GM18520 (cell line): ENCODE data around the gene ADARB2.
"Not testable (repeated sequence)": the region's sequence is repeated elsewhere in the genome, so short reads cannot be mapped to it uniquely, and the experiment has no call there.

Experiments used
- ATAC-seq: cut with Tn5 transposase; IDR thresholded peaks from one replicate; pipeline ENCODE4 v1.9.1; 2021; ENCODE audit not compliant: unreplicated experiment

Gene ADARB2

DNA sequence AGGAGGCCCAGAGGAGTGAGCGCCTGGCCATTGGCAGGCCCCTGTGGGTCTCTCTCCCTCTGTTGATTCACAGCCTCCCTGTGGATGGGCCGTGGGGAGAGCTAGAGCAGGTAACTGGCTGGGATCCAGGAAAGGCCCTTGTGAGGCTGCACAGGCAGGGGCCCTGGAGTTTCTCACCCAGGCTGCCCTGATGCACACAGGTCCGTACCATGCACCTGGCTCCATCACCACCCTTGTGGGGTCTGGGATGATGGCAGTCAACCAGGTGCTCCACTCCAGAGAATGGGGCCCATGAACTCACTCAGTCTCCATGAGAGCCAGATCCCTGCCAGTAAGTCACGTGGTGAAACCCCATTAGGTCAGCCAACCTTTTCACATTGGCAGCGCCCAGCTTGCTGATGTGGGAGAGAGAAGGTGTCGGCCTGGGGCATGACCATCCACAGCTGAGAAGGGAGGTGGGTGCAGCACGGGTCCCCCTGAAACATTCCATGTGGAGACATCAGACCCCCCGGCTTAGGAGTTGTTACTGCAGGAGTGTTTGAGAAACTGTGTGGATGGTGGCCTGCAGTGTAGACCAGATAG, 320.8 kb downstream of the ADARB2 start:
- ATAC-seq, result no peak

DNA sequence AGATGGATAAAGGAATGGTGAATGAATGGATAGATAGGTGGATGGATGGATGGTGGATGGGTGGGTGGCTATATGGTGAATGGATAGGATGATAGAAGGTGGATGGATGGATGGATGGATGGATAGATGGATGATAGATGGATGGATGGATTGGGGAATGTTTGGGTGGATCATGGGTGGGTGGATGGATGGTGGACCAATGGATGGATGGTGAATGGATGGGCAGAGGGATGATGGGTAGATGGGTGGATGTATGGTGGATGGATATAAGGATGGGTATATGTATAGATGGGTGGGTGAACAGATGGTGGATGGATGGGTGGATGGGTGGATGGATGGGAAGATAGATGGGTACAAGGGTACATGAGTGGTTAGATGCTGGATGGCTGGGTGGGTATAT, 322.4 kb downstream of the ADARB2 start:
- ATAC-seq, result no peak

DNA sequence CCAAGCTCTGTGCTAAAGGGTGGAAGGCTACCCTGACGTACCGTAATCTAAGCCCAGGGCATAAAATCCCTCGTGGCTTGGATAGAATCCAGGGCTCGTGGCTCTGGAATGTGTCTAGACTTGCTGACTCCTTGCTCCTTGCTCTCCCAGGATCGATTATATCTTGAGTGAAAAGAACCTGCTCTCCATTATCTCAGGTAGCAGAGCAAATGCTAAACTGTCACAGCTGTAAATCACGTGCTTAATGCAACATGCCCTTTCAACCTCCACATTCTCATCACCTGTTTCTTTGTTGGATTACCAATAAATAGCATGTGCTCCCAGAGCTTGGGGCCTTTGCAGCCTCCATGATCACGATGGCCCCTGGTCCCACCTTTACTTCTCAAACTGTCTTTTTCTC, 323.0 kb downstream of the ADARB2 start:
- ATAC-seq, result not testable (repeated sequence)

DNA sequence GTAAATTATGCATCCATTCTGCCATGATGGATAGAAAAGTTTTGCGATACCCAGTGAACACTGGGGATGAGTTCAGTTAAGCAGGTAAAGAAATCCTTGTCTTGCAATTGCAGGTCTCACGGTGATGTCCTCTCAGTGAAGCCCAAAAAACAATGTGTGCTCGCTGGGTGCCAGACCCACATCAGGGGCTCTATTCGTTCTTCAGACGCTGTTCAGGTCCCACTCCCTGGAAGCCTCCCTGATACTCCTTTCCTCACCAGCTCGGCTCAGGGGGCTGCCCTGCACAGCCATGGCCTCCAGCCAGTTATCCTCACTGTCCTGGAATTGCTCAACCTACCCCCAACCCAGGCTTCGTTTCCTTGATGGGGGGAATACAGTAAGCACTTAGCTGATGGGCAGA, 323.5 kb downstream of the ADARB2 start:
- no peak for ATAC-seq

DNA sequence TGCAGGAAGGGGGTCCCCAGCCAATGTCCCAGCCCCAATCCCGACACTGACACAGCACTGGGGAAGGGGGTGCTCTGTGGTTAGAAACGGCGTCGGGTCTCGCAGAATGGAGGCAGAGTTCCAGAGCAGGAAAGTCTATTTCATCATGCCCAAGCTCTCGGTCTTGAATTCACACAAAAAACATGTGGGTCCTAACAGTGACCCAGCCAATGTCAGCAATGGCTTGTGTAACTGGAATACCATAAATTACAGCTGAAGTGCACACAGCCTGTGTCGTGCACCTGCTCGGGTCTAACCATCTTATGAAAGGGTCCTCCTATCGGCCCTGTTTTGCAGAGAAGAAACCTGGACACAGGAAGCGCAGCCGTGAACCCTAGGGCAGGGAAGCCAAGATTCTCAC, 324.1 kb downstream of the ADARB2 start:
- ATAC-seq, result no peak

DNA sequence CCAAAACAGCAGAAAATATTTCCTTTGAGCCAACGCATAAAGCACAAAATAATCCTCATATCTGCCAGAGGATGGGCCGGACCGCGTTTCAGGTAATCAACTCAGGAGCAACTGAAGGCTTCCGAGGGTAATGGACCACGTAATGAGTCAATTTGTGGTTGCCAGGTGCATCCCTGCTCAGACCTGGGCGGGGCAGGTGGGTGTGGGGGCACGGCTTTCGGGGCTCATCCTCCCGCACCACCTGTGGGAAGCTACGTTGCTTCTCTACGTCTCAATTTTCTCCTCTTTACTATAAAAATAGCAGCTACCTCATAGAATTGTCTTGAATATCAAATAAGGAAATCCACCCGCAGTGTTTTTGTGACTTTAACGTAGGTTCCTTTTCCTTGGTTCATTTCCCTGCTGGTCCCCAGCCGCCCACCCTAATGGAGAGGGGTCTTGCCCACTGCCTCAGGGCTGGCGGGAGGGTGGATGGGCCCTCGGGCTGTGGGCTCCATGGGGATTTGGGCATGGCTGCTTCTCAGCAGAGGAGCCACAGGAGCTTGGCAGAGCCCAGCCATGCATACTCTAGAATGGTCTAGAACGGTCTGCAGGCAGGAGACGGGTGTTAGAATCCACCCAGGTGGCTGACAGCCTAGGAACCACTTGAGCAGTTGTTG, 324.7 kb downstream of the ADARB2 start:
- ATAC-seq, result no peak

DNA sequence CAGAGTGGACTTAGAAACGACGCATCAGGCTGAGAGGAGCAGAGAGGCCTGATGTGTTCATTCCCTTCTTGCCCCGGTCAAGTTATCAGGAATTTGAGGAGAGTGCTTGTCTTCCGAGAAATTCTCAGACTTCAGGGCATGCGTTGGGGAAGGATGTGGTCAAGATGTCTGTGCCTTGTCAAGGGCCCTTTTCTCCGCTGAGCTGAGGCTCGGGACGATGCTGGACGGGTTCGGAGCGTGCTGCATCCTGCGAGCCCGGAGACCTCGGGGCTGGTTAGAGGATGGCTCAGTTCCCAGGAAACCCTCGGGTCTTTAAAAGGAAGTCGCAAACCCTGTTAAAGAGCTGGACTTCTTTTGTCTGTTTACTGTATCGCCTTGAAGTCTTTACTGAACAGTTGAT, 325.4 kb downstream of the ADARB2 start:
- no peak for ATAC-seq

DNA sequence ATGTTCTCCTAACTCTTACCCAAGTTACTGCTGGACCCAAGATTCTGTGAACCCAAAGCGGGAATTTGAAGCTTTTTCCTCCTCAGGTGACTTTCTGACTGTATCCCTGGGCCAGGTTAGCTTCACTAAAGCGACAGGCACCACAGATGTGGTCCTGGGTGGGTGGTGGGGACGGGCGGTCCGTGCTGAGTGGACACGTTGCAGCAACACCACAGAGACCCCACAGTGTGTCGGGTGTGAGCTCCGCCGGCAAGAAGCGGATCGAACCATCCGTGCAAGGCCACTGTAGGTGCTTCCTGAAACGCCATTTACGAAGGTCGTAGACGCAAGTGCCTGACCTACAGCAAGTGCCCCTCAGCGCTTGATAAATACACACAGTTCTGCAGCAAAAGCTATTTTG, 325.9 kb downstream of the ADARB2 start:
- no peak for ATAC-seq

DNA sequence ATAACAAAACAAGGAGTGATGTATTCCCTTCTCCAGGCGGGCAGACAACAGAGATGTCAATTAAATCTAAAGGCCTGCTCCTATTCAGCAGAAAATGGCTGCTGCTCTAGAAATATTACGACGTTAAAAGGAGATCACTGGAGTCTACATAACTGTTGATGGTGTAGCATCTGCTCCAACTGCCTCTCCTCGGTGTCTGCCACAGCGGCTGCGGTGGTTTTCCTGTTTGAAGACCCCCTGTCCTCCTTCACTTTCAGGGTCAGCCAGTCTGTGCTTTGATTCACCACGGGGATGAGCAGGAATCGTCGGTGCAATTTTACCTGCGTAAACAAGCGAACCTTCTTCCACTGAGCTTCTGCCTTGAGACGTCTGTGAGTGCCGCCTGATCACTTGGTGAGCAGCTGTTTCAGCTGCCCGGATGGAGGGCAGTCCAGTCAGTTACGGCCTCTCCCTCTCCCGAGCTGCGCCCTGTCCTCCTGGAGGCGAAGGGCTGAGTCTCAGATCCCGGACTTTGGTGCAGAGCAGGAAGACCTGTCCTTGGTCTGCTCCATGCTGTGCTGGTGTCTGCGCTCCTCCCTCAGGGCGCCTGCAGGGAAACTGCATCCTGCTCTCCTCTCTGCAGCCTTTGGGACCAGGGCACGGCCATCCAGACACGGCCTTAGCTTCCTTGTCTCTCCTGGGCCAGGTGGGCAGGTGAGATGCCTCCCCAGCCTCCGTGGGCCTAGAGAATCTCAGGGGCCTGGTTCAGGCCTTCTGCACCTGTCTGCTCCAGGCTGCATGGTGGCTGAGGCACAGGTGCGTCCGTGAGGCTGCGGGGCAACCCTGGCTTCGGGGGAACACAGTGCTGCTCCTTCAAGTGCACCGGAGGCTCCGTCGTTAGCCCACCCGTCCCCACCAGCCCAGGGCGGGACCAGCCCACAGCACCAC, 326.6 kb downstream of the ADARB2 start:
- no peak for ATAC-seq

DNA sequence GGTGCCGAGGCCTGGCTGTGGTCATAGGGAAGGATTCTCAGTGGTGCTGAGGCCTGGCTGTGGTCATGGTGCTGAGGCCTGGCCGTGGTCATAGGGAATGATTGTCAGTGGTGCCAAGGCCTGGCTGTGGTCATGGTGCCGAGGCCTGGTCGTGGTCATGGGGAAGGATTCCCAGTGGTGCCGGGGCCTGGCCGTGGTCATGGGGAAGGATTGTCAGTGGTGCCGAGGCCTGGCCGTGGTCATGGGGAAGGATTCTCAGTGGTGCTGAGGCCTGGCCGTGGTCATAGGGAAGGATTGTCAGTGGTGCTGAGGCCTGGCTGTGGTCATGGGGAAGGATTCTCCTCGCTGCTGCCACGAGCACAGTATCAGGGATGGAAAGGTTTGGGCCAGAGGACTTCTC, 327.3 kb downstream of the ADARB2 start:
- ATAC-seq, result no peak

DNA sequence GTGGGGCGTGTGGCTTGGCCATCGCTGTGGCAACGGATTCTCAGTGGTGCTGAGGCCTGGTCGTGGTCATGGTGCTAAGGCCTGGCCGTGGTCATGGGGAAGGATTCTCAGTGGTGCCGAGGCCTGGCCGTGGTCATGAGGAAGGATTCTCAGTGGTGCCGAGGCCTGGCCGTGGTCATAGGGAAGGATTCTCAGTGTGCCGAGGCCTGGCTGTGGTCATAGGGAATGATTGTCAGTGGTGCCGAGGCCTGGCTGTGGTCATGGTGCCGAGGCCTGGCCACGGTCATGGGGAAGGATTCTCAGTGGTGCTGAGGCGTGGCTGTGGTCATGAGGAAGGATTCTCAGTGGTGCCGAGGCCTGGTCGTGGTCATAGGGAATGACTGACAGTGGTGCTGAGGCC, 327.9 kb downstream of the ADARB2 start:
- no peak for ATAC-seq

DNA sequence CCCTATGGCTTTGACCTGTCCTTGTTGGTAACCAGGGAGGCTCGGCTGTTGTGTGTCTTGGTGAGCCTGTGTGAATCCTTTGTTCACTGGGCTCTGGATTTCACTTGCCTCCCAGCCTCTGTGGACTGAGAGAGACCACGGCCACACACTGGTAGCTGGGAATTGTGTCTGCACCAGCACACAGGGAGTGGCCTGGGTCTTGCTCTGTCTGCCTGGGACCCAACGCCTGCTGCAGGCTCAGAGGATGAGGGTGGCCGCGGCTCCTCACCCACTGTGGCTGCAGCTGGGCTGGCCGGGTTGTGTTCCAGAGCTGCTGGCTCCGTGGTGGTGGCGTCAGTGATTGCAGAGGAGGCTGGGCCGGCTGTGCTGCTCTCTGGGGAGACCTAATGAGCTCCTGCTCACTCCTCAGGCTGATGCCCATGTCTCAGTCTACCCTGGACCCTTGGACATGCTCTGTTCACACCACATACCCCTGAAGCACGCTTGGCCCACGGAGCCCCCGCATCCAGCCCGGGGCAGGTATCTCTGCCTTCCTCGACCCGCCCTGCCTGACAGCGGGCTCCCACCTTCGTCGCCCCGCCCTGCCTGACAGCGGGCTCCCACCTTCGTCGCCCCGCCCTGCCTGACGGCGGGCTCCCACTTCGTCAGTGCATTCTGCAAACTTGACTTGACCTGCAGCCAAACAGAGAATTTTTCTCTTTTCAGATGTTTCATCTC, 328.5 kb downstream of the ADARB2 start:
- ATAC-seq, result no peak

DNA sequence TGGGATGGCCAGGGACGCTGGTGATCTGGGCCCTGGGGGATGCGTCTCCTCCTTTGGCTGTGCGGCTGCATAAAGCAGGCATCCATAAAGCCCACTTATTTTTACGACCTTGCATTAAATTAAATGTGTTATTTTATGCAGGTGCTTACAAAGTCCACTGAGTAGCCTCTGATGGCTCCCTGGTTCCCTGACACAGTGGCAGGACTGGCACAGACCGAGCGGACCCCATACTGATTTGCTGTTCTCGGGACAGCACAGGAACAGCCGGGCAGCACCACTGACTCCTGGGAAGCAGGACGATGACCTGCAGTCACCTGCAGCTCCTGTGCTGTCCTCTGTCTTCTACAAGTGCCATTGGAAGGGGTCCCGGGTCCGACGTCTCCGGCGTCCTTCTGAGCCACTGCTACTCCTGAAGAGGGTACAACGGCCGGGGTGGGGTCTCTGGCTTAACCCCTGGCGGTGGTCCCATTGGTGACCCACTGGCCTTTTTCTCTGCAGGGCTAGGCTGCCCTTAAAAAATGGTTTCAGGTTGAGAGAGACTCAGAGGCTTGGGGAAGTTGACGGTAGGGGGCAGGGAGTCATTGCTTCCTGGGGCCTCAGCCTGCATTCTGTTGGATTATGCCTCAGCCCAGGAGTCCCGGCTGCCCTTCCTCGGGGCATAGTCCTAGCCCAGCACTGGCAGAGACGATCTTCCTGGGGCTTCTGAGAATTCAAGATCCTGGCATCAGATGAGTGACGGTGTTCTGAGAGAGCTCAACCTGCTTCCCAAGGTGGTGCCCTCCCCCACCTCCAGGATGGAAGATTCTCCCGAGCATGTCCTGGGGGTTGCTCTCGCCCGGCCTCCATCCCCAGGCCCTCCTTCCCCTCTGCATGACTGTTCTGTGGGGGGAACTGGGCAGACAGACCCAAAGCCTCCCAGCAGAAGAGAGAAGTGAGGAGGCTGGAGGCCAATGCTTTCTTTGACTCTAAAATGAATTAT, 330.1 kb downstream of the ADARB2 start:
- ATAC-seq, result no peak

DNA sequence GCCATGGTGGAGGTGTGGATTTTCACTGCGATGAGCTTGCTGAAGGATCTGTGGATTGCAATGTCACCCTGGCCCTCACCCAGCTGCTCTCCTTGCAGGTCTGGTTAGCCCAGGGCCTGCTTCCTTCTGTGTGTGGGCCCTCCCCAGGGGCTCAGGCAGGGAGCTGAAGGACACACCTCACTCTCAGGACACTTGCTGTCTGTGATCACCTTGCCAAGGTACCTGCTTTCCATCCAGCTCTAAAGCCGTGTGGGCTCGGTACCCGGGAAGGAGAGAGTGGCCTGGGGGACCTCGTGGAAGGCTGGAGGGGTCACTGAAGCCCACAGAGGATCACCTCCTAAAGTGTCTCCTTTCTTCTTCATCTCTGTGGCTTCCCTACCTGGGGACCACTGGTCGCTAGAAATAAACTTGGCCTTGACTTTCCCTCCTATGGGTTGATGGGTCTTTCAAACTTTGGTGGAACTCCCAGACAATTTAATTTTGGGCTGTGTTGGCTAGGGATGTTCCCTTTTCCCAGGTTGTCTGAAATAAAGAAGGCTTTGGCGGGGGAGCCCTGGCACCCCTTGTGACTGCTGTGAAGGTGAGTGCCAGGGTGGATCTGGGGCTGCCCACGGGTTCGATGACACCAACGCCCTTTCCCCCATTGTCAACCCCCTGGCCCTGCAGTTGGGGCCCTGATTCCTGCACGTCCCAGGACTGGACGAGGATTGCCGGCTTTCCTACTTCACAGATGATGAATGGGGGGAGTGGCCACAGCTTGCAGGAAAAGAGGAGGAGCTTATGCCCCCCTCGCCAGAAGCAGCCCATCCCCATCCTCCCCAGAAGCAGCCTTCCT, 331.0 kb downstream of the ADARB2 start:
- no peak for ATAC-seq

DNA sequence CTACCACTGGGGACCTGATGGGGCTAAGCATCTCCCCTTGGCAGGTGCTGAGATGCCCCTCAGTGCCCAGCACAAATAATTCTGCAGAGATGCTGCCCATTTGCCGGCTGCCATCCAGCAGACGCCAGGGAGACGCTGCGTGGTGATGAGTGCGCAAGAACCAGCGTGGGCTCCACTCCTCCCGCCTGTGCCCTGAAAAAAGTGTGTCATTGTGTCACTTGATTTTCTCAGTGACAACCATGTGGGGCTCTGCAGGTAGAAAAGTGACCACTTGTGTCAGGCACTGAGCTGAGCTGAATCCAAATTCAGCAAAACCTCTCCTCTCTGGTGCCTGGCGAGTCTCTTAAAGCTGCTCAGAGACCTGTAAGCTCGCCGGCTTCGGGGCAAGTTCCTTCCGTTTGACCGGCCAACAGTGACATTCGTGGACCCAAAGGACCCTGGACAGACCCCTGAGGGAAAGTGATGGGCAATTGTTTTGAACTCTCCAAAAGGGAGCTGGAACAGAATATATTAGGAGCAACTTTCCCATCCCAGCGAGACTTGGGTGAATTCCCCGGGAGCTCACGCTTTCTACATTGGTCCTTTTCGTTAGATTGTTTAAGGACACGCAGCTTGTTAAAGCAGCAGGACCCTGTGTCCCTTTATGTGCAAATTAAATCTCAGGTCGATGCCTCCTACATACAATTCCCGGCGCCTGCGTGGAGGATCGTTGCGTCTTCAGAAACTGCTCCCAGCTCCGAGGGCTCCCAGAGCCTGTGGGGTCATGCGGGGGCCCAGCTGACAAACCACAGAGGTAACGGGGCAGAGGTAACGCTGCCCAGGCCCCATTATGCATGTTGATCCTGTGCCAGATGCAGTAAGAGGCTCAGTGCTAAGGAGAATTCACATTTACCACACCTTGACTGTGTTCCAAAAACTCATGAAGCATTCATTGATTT, 332.7 kb downstream of the ADARB2 start:
- no peak for ATAC-seq

DNA sequence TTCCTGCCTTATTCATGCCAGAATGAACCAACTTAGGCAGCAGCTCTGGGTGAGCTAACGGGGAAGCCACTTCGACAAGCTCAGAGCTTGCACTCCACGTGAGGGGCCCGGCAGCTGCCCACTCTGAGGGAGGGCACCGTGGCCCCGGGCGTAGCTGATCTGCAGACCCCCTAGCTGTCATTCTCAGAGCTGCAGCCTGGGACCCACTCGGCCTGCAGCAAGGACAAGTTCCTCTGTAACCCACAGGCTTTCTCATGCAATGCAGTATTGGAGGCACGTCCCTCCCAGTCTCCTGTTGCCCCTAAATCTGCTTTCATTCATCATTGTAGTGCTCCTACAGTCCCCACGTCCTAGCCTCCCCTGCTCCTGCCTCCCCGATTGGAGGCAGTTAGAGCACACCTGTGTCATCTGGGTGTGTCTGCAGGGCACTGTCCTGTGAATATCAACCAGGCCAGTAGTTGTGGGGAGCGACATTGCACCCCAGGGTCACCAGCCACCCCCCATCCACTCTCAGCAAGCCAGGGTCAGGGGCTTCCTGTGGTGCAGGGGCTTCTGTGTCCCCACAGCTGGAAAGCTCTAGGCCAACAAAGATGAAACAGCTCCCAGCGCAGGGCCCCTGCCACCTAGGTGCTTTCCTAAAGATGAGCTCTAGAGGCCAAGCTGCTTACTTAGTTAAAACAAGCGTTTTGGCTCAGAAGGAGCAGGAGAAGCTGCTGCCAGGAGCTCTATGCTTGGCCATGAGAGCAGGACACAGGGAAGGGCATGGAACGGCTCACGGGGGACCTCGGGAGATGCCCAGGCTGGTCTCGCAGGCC, 333.6 kb downstream of the ADARB2 start:
- no peak for ATAC-seq

DNA sequence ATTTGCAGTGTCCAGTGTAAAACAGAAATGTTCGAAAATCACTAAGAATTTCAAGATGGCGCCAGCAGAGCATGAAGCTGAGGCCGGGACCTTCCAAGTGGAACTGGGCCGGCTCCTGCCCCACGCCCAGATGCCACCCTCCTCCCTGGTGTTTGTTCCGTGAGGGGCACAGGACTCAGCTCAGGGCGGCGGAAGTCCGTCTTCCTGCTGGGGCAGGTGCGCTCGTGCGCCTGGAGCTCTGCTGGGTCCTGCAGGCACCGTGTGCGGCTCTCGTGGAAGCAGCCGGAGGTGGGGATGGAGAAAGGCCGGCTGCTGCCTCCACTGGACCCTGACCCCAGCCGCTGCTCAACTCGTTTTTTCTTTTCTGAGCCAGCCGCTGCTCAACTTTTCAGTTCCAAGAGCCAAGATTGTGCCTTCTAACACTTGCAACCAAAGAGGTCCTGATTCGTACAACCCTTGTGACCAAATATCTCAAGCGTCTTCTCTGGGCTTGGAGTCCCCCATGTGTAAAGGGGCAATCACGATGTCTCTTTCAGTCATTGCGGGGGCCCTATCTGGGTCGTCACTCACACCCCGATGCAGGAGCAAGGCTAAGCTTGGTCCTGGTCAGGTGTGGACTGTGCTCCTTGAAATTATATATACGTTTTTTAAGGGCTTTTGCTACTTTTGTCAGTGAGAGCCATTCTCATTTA, 334.4 kb downstream of the ADARB2 start:
- ATAC-seq, result no peak
